Suprapubic skin (tissue), 4 donors: ENCODE results near the gene TANGO6. TPM values are rescaled to one million over a fixed set of nuclear protein-coding genes. Genes with fewer than 3 reads are reported as not detected.

Experiments used
- DNase-seq, 2 donors: peaks; one replicate each; pipeline ENCODE4 v3.0.0-alpha.2; 2019; ENCODE audit warnings: low spot score in 2 of 2
- H3K27ac ChIP-seq: fragments of 200-600 bp; sonication (generic); one replicate; pipeline ENCODE4 v1.5.1; 2019
- H3K27me3 ChIP-seq: fragments of 200-600 bp; sonication (generic); one replicate; pipeline ENCODE4 v1.5.1; 2019
- H3K36me3 ChIP-seq: fragments of 200-600 bp; sonication (generic); one replicate; pipeline ENCODE4 v1.5.1; 2019
- H3K4me1 ChIP-seq: fragments of 200-600 bp; sonication (generic); one replicate; pipeline ENCODE4 v1.5.1; 2019
- H3K4me3 ChIP-seq: fragments of 200-600 bp; sonication (generic); one replicate; pipeline ENCODE4 v1.5.1; 2019; ENCODE audit warnings: mild to moderate bottlenecking
- H3K9me3 ChIP-seq: fragments of 200-600 bp; sonication (generic); one replicate; pipeline ENCODE4 v1.5.1; 2019
- EP300 ChIP-seq: sonication (generic); formaldehyde crosslinking; IDR thresholded peaks from one replicate; pipeline ENCODE4 v1.6.1; 2017; ENCODE audit warnings: antibody characterized with exemption
- POLR2A ChIP-seq, 2 donors: fragments of 450-650 bp; IDR thresholded peaks; one replicate each; pipeline ENCODE4 v1.6.1; 2017; ENCODE audit warnings: antibody characterized with exemption in 2 of 2, mild to moderate bottlenecking in 2 of 2, moderate library complexity in 2 of 2
- POLR2AphosphoS5 ChIP-seq, 3 donors: sonication (generic); formaldehyde crosslinking; IDR thresholded peaks; one replicate each; pipeline ENCODE4 v1.6.1; 2017; ENCODE audit warnings: antibody characterized with exemption in 3 of 3
- WGBS: methylation state at CpG from one replicate; pipeline ENCODE4 v1.1.5; 2018; 5-methylcytosine and 5-hydroxymethylcytosine counted together
- total RNA-seq, 4 donors: library from RNA; depleted of rRNA; stranded (reverse); fragments of >200 nt; gene quantifications; one replicate each; pipeline ENCODE4 v1.1.0, GENCODE V29; 2016
- TF ChIP-seq, protein P1 (sequence below), 2 donors: fragments of 200-600 bp in 1 of 2; fragments of 450-650 bp in 1 of 2; sonication (generic) in 1 of 2; IDR thresholded peaks; one replicate each; pipeline ENCODE4 v1.5.1; 2016 to 2019; ENCODE audit warnings: antibody characterized with exemption in 2 of 2, mild to moderate bottlenecking in 1 of 2, moderate library complexity in 1 of 2

The TANGO6 gene
- 10 to 100 TPM; 10.6 to 14.0 (median 12.0) TPM for total RNA-seq

GRCh38 chr16:68843482-68844210, at the start of gene TANGO6:
TSS of gene TANGO6 (plus strand) at chr16:68843531. CDS start at chr16:68843618, 87 bp downstream.
- no peaks in the 10 kb centered on the region for H3K9me3 ChIP-seq
- H3K4me3 ChIP-seq = peak within 1 kb of the TSS; percentile 92
- no peaks in the 10 kb centered on the region for H3K27me3 ChIP-seq
- peak within 1 kb of the TSS; percentile 86 for H3K27ac ChIP-seq
- WGBS = under 1% methylated on average over 28 of the region's 55 CpGs
- DNase-seq = peak; percentile 90 to 91
- no peaks in the 10 kb centered on the region for H3K36me3 ChIP-seq
- peaks cover 10% of the 10 kb centered on the region for H3K4me1 ChIP-seq
- peak in 1 of 3 donors; percentile 93 for TF ChIP-seq POLR2AphosphoS5 (IDR thresholded peaks at IDR 0.05)
- TF ChIP-seq EP300 = no peak

- H3K27me3 ChIP-seq = no peaks in the 10 kb centered on the region
- peak overlapping the region; percentile 65 for H3K27ac ChIP-seq
- H3K9me3 ChIP-seq = no peaks in the 10 kb centered on the region
- WGBS = 39% methylated on average over 2 of the region's 2 CpGs
- no peak for DNase-seq
- no peak overlapping the region for H3K4me3 ChIP-seq
- peaks cover 33% of the 10 kb centered on the region for H3K4me1 ChIP-seq
- TF ChIP-seq EP300 = no peak
- H3K36me3 ChIP-seq = peaks cover 15% of the 10 kb centered on the region
These were observed 44.9 kb upstream of the TANGO6 start for GRCh38 chr16:68798398-68798797.

- 20% methylated on average over 5 of the region's 5 CpGs for WGBS
These were observed 43.0 kb upstream of the TANGO6 start for GRCh38 chr16:68800257-68800875.

GRCh38 chr16:68802190-68802589, 41.1 kb upstream of the TANGO6 start:
- TF ChIP-seq POLR2A (IDR thresholded peaks at IDR 0.05) = no peak
- WGBS = 87% methylated on average over 7 of the region's 7 CpGs
- no peak for DNase-seq
- Histone ChIP-seq H3K9me3 (no peaks in the 10 kb centered on the region), H3K4me3 (no peak overlapping the region), H3K27me3 (no peaks in the 10 kb centered on the region), H3K36me3 (peaks cover 18% of the 10 kb centered on the region), H3K27ac (no peak overlapping the region), H3K4me1 (peaks cover 33% of the 10 kb centered on the region)

More at GRCh38 chr16:68800257-68800875, 43.0 kb upstream of the TANGO6 start:
- H3K27ac ChIP-seq = no peak overlapping the region
- no peak for DNase-seq
- H3K4me3 ChIP-seq = no peak overlapping the region
- H3K4me1 ChIP-seq = peaks cover 33% of the 10 kb centered on the region
- TF ChIP-seq EP300 (no peak), POLR2A (IDR thresholded peaks at IDR 0.05) (no peak), POLR2AphosphoS5 (IDR thresholded peaks at IDR 0.05) (no peak)
- TF ChIP-seq, protein P1, sequence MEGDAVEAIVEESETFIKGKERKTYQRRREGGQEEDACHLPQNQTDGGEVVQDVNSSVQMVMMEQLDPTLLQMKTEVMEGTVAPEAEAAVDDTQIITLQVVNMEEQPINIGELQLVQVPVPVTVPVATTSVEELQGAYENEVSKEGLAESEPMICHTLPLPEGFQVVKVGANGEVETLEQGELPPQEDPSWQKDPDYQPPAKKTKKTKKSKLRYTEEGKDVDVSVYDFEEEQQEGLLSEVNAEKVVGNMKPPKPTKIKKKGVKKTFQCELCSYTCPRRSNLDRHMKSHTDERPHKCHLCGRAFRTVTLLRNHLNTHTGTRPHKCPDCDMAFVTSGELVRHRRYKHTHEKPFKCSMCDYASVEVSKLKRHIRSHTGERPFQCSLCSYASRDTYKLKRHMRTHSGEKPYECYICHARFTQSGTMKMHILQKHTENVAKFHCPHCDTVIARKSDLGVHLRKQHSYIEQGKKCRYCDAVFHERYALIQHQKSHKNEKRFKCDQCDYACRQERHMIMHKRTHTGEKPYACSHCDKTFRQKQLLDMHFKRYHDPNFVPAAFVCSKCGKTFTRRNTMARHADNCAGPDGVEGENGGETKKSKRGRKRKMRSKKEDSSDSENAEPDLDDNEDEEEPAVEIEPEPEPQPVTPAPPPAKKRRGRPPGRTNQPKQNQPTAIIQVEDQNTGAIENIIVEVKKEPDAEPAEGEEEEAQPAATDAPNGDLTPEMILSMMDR (IDR thresholded peaks at IDR 0.05) = peak; percentile 15 to 75
- H3K36me3 ChIP-seq = peaks cover 18% of the 10 kb centered on the region
- no peaks in the 10 kb centered on the region for H3K27me3 ChIP-seq
- H3K9me3 ChIP-seq = no peaks in the 10 kb centered on the region

- no peak for DNase-seq
- Histone ChIP-seq H3K4me3 (no peak overlapping the region), H3K27ac (no peak overlapping the region), H3K9me3 (no peaks in the 10 kb centered on the region), H3K27me3 (no peaks in the 10 kb centered on the region), H3K36me3 (peaks cover 42% of the 10 kb centered on the region), H3K4me1 (peaks cover 7% of the 10 kb centered on the region)
- 95% methylated on average over 2 of the region's 2 CpGs for WGBS
- TF ChIP-seq POLR2AphosphoS5 (IDR thresholded peaks at IDR 0.05) (no peak), EP300 (no peak), POLR2A (IDR thresholded peaks at IDR 0.05) (no peak)
- TF ChIP-seq, protein P1 (IDR thresholded peaks at IDR 0.05) = no peak
These were observed 36.9 kb upstream of the TANGO6 start for GRCh38 chr16:68806422-68806821.

DNA sequence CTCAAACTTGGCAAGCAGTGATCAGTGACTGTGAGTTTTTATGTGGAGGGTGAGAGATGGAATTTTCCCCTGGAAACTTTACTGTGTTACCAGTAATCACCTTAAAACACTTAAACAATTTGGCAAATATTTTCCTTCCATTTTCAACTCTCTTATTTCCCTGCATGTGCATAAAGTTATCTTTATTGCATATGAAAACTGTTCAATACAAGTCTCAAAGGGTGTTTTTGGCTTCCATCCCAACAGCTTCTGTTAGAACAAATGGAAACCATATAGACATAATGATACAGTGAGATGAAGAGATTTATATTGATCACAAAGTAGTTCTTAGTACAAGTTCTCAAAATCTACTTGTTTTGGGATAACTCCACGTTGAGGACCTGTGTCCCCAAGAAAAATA, 36.4 kb upstream of the TANGO6 start:
- Histone ChIP-seq H3K27me3 (no peaks in the 10 kb centered on the region), H3K4me1 (peaks cover 7% of the 10 kb centered on the region), H3K4me3 (no peak overlapping the region), H3K9me3 (no peaks in the 10 kb centered on the region), H3K36me3 (peaks cover 43% of the 10 kb centered on the region), H3K27ac (no peak overlapping the region)
- WGBS = 60% methylated on average over 1 of the region's 1 CpG
- DNase-seq = no peak
- TF ChIP-seq POLR2A (IDR thresholded peaks at IDR 0.05) = no peak
- TF ChIP-seq, protein P1 (IDR thresholded peaks at IDR 0.05) = no peak
